ENCODE data around the gene CELF2. TPM values are rescaled to one million over a fixed set of nuclear protein-coding genes. Genes with fewer than 3 reads are reported as not detected.

The CELF2 gene
- total RNA-seq, 1 donor from 2014 or later: 89.2 TPM

GRCh38 chr10:11282156-11282555 is 264.5 kb downstream of the CELF2 start:
- intact Hi-C loops (cut with micrococcal nuclease): no loop called here
- ATAC-seq (ENCODE audit: low read depth) (no peak), DNase-seq (no peak)
- Mint-ChIP-seq H3K27ac (no peak overlapping the region), H3K4me1 (peaks cover 5% of the 10 kb centered on the region), H3K4me3 (no peak overlapping the region), H3K36me3 (ENCODE audit: low read depth) (peaks cover 63% of the 10 kb centered on the region), H3K9me3 (no peaks in the 10 kb centered on the region), H3K27me3 (no peaks in the 10 kb centered on the region)
- POLR2A ChIA-PET: interaction anchor here (0.7 kb wide), 1 partner anchor 15 kb away, joined by 3 read pairs; no protein-coding TSS in a partner anchor
- no peak for TF ChIP-seq CTCF (IDR thresholded peaks at IDR 0.05)
- CTCF ChIA-PET: no interaction called here

GRCh38 chr10:11282661-11283060 is 265.0 kb downstream of the CELF2 start:
- Mint-ChIP-seq H3K36me3 (ENCODE audit: low read depth) (peaks cover 60% of the 10 kb centered on the region), H3K4me3 (no peak overlapping the region), H3K4me1 (peaks cover 5% of the 10 kb centered on the region), H3K9me3 (no peaks in the 10 kb centered on the region), H3K27ac (no peak overlapping the region), H3K27me3 (no peaks in the 10 kb centered on the region)
- intact Hi-C loops (cut with micrococcal nuclease): no loop called here
- DNase-seq (no peak), ATAC-seq (ENCODE audit: low read depth) (no peak)
- CTCF ChIA-PET: no interaction called here
- TF ChIP-seq CTCF (IDR thresholded peaks at IDR 0.05): no peak
- POLR2A ChIA-PET: interaction anchor here (0.7 kb wide), 1 partner anchor 15 kb away, joined by 3 read pairs; no protein-coding TSS in a partner anchor

- TF ChIP-seq CTCF (IDR thresholded peaks at IDR 0.05): no peak
- H3K4me1 Mint-ChIP-seq: peaks cover 5% of the 10 kb centered on the region
- ChIA-PET POLR2A (no interaction called here), CTCF (interaction anchor here (1.1 kb wide), 1 partner anchor 14 kb away, joined by 3 read pairs; no protein-coding TSS in a partner anchor)
- H3K9me3 Mint-ChIP-seq: no peaks in the 10 kb centered on the region
- ATAC-seq (ENCODE audit: low read depth): no peak
- intact Hi-C loops (cut with micrococcal nuclease): no loop called here
- H3K36me3 Mint-ChIP-seq (ENCODE audit: low read depth): peaks cover 60% of the 10 kb centered on the region
- no peak for DNase-seq
- H3K27ac Mint-ChIP-seq: no peak overlapping the region
- no peaks in the 10 kb centered on the region for H3K27me3 Mint-ChIP-seq
- H3K4me3 Mint-ChIP-seq: no peak overlapping the region
Measured at GRCh38 chr10:11284291-11285085, 266.8 kb downstream of the CELF2 start.

GRCh38 chr10:11285171-11285570 is 267.5 kb downstream of the CELF2 start:
- intact Hi-C loops (cut with micrococcal nuclease): no loop called here
- no peaks in the 10 kb centered on the region for H3K27me3 Mint-ChIP-seq
- ATAC-seq (ENCODE audit: low read depth): no peak
- ChIA-PET POLR2A (no interaction called here), CTCF (interaction anchor here (1.1 kb wide), 1 partner anchor 14 kb away, joined by 3 read pairs; no protein-coding TSS in a partner anchor)
- H3K36me3 Mint-ChIP-seq (ENCODE audit: low read depth): peaks cover 61% of the 10 kb centered on the region
- TF ChIP-seq CTCF (IDR thresholded peaks at IDR 0.05): no peak
- H3K4me1 Mint-ChIP-seq: peaks cover 5% of the 10 kb centered on the region
- H3K9me3 Mint-ChIP-seq: no peaks in the 10 kb centered on the region
- no peak for DNase-seq
- H3K27ac Mint-ChIP-seq: no peak overlapping the region
- no peak overlapping the region for H3K4me3 Mint-ChIP-seq

- DNase-seq (no peak), ATAC-seq (ENCODE audit: low read depth) (no peak)
- no peak for TF ChIP-seq CTCF (IDR thresholded peaks at IDR 0.05)
- no peaks in the 10 kb centered on the region for H3K27me3 Mint-ChIP-seq
- H3K4me1 Mint-ChIP-seq: peaks cover 5% of the 10 kb centered on the region
- H3K27ac Mint-ChIP-seq: peak overlapping the region; percentile 53
- POLR2A ChIA-PET: no interaction called here
- H3K4me3 Mint-ChIP-seq: no peak overlapping the region
- peaks cover 59% of the 10 kb centered on the region for H3K36me3 Mint-ChIP-seq (ENCODE audit: low read depth)
- intact Hi-C loops (cut with micrococcal nuclease): no loop called here
- CTCF ChIA-PET: no interaction called here
- H3K9me3 Mint-ChIP-seq: no peaks in the 10 kb centered on the region
Measured at GRCh38 chr10:11286261-11286852, 268.7 kb downstream of the CELF2 start.
